Amygdala (tissue), 56 donors: Measurements from ENCODE around the gene SRP54.
"Not testable (repeated sequence)": the region's sequence is repeated elsewhere in the genome, so short reads cannot be mapped to it uniquely, and the experiment has no call there.

Source experiments
- DNase-seq, 56 donors: peaks; one replicate each; lab custom pipeline; 2025; lab: John Stamatoyannopoulos, UW

SRP54 gene

GRCh38 chr14:35046048-35046750, 63.4 kb downstream of the SRP54 start, which contains the start of gene FAM177A1:
Gene FAM177A1, plus strand, starts transcription at chr14:35046272. Its CDS starts 192 bp downstream, at chr14:35046464.
- peak; percentile 73 to 99 (median 96) for DNase-seq

- DNase-seq, result peak in 27 of 56 donors; percentile 5 to 74 (median 45)
Measured at GRCh38 chr14:35046751-35047536, 64.2 kb downstream of the SRP54 start.

- no peak for DNase-seq
Measured at GRCh38 chr14:35047976-35048513, 65.3 kb downstream of the SRP54 start.

- no peak for DNase-seq
Measured at GRCh38 chr14:35050652-35051051, 67.9 kb downstream of the SRP54 start.

GRCh38 chr14:35051796-35052195, 69.0 kb downstream of the SRP54 start:
- no peak for DNase-seq

GRCh38 chr14:35052637-35053036, 69.8 kb downstream of the SRP54 start:
- DNase-seq, result no peak

- DNase-seq, result not testable (repeated sequence)
Measured at GRCh38 chr14:35061113-35061791, 78.5 kb downstream of the SRP54 start.

GRCh38 chr14:35065731-35066130, 82.9 kb downstream of the SRP54 start:
- DNase-seq, result not testable (repeated sequence)

- no peak for DNase-seq
Measured at GRCh38 chr14:35068238-35069012, 85.6 kb downstream of the SRP54 start.

- no peak for DNase-seq
Measured at GRCh38 chr14:35072226-35072625, 89.4 kb downstream of the SRP54 start.

GRCh38 chr14:35073486-35073885, 90.7 kb downstream of the SRP54 start:
- no peak for DNase-seq

- DNase-seq, result no peak
Measured at GRCh38 chr14:35078082-35078481, 95.3 kb downstream of the SRP54 start.
